ENCODE results near the gene ZNHIT3.

- TF ChIP-seq CTCF (IDR thresholded peaks at IDR 0.05) (no peak), POLR2A (IDR thresholded peaks at IDR 0.05) (no peak)
Measured at GRCh38 chr17:36475346-36475970, 11.0 kb upstream of the ZNHIT3 start.

All from testis (tissue), 2 donors.